WI38 (cell line): ENCODE data around the gene SMIM29.
A peak's percentile ranks its signal among the peaks of the same experiment; 100 is the strongest.
"Not testable (repeated sequence)": the region's sequence is repeated elsewhere in the genome, so short reads cannot be mapped to it uniquely, and the experiment has no call there.

Experiments used
- H3K4me3 ChIP-seq: 2 replicates; pipeline ENCODE4 v1.5.1; 2011; ENCODE audit warnings: low read depth, mild to moderate bottlenecking, control low read depth, low read length
- CTCF ChIP-seq: IDR thresholded peaks from 2 replicates; pipeline ENCODE4 v1.5.1; 2012; ENCODE audit warnings: low read depth, mild to moderate bottlenecking, control low read depth, low read length

The SMIM29 gene

DNA sequence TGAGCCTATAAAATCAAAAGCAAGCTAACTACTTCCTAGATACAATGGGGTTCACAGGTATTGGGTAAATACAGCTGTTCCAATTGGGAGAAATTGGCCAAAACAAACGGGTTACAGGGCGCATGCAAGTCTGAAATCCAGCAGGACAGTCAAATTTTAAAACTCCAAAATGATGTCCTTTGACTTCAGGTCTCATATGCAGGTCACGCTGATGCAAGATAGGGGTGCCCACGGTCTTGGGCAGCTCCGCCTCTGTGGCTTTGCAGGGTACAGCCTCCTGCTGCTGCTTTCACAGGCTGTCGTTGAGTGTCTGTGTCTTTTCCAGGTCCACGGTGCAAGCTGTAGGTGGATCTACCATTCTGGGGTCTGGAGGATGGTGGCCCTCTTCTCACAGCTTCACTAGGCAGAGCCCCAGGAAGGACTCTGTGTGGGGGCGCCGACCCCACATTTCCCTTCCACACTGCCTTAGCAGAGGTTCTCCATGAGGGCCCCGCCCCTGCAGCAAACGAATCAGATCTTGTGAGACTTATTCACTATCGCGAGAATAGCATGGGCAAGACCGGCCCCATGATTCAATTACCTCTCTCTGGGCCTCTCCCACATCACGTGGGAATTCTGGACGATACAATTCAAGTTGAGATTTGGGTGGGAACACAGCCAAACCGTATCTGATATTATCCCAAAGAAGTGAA is 11.9 kb upstream of the SMIM29 start:
- no peak overlapping the region for H3K4me3 ChIP-seq
- TF ChIP-seq CTCF = no peak

DNA sequence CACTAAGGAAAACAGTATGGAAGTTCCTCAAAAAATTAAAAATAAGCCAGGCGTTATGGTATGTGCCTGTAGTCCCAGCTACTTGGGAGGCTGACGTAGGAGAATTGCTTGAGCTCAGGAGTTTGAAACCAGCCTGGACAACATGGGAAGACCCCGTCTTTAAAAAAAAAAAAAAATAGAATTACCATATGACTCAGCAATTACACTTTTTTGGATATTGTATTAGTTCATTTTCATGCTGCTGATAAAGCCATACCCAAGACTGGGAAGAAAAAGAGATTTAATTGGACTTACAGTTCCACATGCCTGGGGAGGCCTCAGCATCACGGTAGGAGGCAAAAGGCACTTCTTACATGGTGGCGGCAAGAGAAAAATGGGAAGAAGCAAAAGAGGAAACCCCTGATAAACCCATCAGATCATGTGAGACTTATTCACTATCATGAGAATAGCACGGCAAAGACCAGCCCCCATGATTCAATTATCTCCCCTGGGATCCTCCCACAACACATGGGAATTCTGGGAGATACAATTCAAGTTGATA is 10.8 kb upstream of the SMIM29 start:
- no peak overlapping the region for H3K4me3 ChIP-seq
- no peak for TF ChIP-seq CTCF

DNA sequence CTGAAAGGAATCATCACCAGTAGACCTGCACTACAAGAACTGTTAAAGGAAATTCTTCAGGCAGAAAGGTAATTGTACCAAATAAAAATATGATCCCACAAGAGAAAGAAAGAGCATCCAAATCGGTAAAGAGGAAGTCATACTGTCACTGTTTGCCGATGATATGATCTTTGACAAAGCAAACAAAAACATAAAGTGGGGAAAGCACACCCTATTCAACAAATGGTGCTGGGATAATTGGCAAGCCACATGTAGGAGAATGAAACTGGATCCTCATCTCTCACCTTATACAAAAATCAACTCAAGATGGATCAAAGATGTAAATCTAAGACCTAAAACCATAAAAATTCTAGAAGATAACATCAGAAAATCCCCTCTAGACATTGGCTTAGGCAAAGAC is 3.6 kb upstream of the SMIM29 start:
- not testable (repeated sequence) for H3K4me3 ChIP-seq

DNA sequence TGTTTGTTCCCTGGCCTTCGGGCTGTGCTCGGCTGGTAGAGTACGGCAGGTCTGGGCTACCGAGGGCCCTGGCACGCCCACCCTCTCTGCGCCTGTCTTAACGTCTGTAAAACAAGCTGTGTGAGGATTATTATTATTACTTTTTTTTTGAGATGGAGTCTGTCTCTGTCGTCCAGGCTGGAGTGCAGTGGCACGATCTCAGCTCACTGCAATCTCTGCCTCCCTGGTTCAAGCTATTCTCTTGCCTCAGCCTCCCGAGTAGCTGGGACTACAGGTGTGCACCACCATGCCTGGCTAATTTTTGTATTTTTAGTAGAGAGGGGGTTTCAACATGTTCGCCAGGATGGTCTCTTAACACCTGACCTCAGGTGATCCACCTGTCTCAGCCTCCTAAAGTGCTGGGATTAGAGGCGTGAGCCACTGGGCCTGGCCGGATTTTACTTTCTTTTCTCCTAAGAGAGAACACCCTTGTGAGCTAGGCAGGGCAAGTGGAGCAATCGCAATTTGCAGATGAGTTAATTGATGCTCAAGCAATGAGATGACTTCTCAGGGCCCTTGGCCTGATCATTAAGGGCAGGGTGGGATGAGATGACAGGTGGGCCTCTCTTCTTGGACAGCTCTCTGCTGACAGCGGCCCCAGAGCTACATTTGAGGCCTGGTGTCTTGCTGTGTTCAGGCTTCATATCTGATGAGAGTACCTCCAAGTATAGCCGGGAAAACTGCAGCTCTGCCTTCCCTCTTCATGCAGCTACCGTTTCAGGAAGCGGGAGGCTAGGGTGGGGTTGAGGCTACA is 859 bp upstream of the SMIM29 start:
- TF ChIP-seq CTCF = no peak
- peak overlapping the region; percentile 84 for H3K4me3 ChIP-seq

- peak overlapping the region; percentile 84 for H3K4me3 ChIP-seq
- no peak for TF ChIP-seq CTCF
These were observed 544 bp downstream of the SMIM29 start for GRCh38 chr6:34248198-34248726.

DNA sequence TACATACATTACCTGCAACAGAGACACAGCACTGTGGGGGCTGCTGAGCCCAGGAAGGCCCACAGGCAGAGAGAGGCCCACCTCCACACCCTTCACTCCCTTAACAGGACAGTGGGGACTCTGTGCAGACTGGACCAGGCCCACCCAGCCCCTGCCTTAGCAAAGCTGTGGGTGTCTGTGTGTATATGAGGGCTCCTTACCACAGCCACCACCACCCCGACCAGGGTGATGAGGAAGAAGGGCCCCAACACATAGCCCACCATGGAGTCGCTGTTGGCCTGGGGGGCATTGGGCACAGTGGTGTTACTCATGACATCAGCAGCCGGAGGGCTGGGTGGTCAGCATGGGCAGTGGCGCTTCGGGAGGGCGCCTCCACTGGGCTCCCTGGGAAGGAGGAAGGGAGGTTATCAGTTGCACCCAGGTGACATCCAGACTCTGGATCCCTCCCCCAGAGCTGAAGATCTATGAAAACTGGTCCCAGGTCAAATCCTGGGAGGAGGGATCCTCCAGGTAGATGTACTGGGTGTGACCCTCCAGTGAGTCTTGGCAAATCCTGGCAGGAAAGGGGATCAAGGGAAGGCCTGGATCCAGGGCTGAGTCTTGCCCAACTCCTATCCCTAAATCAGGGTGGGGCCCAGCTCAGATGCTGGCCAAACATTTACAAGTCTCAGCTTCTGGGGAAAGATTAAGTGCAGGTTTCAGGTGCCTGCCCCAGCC is 1.2 kb downstream of the SMIM29 start:
- peak overlapping the region; percentile 84 for H3K4me3 ChIP-seq
- TF ChIP-seq CTCF = no peak

- peak; percentile 49; the same call in 1 of the 2 replicates for TF ChIP-seq CTCF
- no peak overlapping the region for H3K4me3 ChIP-seq
These were observed 2.0 kb downstream of the SMIM29 start for GRCh38 chr6:34246563-34247391.
